Measurements from ENCODE around the gene NPPB.
A peak's percentile ranks its signal among the peaks of the same experiment; 100 is the strongest.

The NPPB gene

DNA sequence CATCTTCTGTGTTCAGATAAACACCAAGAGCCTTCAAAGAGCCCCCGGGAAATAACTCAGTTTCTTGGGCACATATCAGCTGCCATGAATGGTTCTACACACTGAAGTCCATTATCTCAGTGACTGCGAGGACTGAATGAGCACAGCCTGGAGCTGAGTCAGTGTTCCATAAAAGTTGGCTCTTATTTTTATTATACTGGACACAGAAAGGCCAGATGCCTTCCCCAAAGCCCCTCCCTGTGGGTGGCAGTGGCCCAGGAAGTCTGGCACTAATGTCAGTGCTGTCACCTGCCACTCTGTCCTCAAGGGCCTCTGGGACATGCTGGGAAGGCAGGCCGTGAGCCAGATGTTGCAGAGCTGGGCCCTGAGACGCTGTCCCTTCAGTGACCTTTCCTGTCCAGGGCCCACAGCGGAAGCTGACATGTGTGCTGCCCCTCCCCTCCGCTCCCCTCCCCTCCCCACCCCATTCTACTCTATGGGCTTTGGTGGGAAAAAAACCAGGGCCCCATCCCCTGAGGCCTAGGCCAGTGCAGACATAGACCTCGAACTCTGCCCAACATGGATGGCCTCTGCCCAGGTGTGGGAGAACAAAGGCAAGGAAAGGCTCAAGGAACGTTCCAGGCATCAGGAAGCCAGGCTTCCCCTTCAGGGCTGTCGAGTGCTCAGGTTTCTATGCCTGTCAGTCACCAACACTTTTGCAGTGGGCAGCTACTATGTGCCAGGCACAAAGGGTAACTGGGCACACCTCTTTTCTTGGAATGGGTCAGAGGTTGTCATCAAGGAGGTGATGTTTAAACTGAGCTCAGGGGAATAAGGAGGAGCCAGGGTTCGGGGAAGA, 22.4 kb upstream of the NPPB start:
- no peak for DNase-seq

DNA sequence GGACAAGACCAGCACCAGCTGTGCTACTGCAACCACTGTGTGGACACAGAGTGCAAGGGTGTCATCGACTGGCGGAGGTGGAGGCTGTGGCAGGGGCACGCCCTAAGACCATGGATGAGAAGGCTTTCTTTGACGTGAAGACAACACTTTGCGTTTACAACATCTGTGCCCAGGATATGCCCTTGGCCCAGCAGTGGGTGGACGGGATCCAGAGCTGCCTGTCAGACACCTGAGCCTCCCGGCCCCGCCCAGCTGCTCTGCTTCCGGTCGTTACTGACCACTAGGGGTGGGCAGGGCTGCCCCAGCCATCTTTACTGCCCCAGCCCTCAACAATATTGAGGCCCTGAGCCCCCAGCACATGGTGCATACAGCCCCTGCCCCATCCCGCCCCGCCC, 21.4 kb upstream of the NPPB start:
- DNase-seq = no peak

DNA sequence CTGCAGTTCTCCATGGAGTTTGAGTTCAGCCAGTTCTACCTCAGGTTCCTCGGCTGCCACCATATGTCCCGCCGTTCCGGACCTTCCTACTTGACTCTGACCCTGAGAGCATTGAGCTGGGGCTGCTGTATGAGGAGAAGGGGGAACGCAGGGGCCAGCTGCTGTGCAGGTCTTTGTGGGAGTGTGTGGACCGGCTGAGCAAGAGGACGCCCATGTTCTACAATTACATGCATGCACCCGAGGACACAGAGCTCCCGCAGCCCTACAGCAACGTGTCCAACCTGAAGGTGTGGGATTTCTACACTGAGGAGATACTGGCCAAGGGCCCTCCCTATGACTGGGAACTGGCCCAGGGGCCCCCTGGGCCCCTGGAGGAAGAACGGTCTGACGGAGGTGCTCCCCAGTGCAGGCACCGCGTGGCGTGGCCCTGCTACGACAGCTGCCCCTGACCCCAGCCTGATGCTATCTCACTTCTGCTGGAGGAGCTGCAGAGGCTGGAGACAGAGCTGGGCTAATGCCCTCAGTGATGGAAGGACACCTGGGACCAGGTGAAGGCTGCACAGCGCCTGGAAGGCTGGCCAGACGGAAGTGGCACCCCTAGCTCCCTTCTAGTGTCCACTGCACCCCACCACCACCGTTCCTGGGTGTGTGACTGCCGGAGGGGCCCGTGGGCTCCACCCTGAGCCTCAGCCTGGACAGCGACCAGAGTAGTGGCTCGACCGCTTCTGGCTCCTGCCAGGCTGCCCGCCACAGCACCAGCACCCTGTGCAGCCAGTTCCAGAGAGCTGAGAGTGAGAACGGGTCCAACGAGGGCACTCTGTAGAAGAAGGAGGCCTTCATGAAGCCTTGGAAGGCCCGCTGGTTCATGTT, 20.8 kb upstream of the NPPB start:
- DNase-seq = no peak

DNA sequence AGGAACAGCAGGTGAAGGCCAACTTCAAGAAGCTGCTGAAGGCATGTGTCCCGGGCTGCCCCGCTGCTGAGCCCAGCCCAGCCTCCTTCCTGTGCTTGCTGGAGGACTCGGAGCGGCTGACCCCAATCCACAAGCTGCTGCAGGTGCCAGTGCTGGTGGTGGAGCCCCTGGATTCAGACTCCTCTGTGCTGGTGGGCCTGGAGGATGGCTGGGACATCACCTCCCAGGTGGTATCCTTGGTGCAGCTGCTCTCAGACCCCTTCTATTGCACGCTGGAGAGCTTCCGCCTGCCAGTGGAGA, 20.1 kb upstream of the NPPB start:
- no peak for DNase-seq

DNA sequence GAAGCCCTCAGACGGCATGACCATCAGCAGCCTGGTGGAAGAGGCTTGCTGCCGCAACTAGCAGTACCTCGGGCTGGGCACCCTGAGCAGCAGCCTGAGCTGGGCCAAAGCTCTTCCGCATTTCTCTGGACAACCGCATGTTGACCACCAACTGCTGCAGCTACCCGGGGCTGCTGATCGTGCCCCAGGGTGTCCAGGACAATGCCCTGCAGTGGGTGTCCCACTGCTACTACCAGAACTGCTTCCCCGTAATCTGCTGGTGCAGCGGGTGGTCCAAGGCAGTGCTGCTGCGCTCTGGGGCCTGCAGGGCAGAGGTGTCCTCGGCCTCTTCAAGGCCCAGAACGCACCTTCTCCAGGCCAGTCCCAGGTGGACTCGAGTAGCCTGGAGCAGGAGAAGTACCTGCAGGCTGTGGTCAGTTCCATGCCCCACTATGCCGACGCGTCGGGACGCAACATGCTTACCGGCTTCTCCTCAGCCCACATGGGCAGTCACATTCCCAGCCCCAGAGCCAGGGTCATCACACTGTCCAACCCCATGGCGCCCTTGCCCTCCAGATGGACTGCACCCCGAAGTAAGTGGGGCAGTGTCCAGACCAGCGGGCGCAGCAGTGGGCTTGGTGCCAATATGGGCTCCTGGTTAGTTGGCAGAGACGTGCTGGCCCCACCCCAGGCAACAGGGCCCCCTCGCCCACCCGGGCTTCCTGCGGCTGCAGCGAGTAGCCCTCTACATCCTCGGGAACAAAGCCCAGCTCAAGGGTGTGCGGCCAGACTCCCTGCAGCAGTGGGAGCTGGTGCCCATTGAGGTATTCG, 19.5 kb upstream of the NPPB start:
- DNase-seq = no peak

DNA sequence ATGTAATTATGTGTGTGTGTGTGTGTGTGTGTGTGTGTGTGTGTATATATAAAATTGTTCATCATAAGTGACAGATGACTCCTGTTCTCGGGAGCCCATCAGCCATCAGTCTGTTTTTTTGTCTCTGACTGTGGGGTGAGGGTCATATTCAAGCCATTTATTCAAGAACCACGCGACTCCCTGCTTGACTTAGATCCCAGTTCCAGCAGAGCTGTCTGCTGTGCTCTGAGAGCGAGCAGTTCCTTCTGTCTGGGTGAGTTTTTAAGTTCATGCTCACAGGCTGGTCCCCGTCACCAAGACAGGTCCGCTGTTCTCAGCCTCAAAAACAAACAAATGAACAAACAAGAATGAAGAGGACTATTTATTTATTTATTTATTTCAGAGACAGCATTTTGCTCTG, 18.3 kb upstream of the NPPB start:
- DNase-seq = no peak

DNA sequence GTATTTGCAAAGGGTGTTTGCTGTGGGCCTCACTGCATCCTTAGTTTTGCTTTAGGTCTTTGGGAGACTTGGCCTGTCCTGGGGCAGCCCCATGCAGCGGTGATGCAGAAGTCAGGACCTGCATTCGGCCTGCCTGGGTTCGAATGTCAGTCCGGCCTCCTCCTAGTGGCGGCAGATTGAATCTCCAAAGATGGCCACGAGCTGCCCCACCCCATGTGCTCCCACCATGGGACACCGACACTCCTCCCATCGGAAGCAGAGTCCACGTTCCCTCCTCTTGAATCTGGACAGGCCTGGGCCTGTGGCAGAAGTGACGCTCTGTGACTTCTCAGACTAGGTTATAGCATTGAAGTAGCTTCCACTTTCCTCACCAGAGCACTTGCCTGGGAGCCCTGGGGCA, 16.3 kb upstream of the NPPB start:
- no peak for DNase-seq

DNA sequence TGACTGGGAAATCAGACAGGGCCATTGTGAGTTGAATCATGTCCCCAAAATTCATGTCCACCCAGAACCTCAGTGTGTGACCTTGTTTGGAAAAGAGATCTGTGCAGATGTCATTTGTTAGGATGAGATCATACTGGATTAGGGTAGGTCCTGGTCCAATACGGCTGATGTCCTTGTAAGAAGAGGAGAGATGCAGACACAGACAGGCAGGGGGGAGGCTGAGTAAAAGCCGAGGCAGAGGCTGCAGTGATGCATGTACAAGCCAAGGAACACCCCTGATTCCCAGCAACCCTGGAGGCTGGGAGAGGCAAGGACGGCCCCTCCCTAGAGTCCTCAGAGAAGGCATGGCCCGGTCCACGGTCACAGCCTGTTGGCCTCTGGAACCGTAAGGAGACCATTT, 15.9 kb upstream of the NPPB start:
- DNase-seq = no peak

DNA sequence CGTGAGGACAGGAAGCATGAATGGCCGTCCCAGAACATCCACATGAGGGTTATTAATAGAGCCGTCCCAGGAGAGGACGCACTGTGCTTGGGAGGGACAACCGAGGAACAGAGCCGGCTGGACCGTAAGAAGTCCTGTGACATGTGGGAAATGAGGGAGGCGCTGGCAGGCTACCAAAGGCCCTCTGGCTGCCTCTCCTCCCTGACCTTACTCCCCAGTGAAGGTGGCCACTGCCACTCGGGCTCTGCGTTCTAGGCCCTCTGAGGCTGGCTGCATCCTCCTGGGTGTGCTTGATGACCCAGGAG, 15.5 kb upstream of the NPPB start:
- DNase-seq = no peak

DNA sequence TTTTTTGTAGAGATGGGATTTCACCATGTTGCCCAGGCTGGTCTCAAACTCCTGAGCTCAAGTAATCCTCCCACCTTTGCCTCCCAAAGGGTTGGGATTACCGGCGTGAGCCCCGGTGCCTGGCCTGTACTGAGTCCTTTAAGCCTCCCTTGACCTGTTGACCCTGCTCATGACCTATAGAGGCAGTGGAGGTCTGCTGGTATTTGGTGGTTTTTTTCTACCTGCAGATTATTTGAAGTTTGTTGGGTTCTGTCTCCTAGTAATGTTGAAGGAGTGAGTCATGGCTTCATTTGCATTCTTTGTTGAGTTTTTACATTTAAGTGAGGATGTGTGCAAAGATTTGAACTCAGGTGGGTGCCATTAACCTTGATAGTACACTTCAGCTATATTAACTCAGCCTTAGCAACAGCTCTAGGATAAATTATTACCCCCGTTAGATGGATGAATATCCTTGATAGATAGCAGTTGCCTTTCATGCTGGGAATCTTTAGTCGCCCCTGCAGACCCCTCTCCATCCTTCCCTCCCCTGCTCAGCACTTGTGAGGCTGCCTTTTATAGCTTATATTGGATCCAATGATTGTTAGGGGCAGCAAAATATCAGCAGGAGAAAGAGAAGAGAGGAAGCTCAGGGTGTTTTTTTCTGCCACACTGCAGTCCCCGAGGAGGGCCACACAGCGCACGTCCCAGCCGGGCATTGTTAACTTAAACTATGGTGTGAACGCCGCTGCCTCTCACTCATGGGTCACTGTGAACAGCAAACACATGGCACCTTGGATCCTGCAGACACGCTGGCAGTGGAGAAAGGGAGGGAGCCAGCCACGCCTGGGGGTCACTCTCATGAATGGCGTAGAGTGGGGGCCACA, 14.9 kb upstream of the NPPB start:
- DNase-seq = no peak

DNA sequence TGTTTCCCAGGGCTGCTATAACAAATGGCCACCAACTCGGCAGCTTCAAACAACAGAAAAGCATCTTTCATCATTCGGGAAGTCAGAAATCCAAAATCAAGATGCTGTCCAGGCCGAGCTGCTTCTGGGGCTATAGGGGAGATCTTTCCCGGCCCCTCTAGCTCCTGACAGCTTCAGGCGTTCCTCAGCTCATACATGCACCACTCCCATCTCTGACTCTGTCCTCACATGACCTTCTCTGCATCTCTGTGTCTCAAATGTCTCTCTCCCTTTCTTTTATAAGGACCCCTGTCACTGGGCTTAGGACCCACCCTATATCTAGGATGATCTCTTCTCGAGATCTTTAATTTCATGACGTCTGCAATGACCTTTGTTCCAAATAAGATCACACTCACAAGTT, 13.8 kb upstream of the NPPB start:
- DNase-seq = no peak

DNA sequence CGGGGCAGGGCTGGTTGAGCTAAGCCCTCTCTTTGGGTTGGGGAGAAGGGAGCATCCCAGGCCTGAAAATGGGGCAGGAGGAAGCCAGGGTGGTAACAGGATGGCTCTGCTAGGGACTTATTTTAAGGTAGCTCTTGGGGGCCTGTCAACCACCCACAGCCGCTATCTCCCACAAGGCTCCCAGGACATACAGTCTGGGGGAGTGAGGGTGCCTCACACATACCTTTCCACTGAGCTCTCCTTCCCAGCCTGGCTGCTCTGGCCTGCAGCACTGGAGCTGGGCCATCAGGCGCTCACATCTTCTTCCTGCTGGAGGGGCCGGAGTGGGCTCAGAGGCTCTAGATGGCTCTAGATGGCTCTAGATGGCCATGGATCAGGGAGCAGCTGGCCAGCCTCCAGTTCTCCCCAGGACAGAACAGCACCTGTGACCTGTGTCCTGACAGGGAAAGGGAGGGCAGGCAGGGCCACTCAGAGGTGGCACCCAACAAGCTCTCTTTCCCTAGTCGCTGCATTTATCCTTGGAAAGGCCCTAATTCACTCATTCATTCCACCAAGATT, 11.0 kb upstream of the NPPB start:
- no peak for DNase-seq

DNA sequence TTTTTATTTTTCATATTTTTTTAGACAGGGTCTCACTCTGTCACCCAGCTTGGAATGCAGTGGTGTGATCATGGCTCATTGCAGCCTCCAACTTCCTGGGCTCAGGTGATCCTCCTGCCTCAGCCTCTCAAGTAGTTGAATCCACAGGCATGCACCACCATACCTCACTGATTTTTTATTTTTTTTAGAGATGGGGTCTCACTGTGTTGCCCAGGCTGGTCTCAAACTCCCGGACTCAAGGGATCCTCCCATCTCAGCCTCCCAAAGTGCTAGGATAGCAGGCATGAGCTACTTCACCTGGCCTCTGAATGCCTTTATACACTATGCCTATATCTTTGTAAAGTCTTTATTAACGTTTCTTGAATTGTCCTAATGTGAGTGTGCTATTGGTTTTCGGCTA, 10.4 kb upstream of the NPPB start:
- DNase-seq = no peak

DNA sequence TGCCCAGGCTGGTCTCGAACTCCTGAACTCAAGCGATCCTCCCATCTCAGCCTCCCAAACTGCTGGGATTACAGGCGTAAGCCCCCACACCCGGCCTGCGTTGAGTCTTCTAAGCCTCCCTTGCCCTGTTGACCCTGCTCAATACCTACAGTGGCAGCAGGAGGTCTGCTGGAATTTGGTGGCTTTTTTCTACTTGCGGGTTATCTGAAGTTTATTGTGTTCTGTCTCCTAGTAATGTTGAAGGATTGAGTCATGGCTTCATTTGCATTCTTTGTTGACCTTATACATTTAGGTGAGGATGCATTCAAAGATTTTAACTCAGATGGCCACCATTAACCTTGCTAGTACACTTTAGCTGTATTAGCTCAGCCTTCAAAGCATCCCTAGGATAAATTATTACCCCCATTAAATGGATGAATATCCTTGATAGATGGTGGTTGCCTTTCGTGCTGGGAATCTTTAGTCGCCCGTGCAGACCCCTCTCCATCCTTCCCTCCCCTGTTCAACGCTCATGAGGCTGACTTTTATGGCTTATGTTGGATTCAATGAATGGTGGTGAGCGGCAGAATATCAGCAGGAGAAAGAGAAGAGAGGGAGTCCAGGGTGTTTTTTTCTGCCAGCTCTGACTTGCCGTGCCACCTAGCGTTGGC, 9.7 kb upstream of the NPPB start:
- DNase-seq = no peak

DNA sequence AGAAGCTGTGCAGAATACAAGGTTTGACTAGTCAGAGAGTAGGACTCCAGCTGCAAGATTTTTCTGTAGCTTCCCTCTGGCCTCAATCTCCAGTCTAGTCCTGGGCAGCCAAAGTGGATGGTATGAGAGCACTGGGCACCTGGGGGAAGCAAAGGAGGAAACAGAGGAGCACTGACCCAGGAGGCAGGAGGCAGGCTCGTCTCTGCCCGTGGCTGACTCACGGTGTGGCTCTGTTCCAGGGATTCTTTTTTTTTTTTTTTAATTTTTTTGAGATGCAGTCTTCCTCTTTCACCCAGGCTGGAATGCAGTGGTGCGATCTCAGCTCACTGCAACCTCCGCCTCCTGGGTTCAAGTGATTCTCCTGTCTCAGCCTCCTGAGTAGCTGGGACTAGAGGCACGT, 4.1 kb upstream of the NPPB start:
- DNase-seq = no peak

DNA sequence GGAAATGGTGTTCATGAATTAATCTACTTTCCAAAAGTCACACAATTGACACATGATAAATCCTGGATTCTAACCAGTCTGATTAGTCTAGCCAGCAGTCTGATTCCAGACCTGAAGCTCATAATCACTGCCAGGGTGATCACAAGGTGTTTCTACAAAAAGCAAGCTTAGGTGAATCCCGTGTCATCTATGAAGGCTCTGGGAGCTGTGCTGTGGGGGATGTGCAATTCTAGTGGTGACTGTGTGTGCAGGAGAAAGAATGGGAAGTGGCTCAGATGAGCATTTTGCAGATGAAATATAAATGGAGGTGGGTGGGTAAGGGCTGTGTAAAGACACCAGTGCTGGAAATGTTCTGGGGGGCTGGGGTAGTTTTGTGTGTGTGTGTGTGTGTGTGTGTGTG, 1.8 kb upstream of the NPPB start:
- DNase-seq = no peak

DNA sequence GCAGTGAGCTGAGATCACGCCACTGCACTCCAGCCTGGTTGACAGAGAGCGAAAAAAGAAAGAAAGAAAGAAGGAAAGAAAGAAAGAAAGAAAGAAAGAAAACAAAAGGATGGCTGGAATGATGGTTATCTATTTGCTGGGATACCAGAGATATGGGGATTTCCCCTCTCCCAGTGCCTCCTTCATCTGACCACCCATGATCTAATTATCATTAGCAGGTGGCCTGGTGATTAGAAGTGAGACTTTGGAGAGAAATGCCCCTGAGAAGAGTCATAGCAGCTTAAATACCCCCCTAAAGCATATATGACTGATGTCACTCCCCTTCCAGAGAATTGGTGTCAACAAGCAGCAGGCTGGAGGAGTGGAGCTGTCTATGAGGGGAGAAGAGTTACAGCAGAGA, 1.3 kb upstream of the NPPB start:
- no peak for DNase-seq

DNA sequence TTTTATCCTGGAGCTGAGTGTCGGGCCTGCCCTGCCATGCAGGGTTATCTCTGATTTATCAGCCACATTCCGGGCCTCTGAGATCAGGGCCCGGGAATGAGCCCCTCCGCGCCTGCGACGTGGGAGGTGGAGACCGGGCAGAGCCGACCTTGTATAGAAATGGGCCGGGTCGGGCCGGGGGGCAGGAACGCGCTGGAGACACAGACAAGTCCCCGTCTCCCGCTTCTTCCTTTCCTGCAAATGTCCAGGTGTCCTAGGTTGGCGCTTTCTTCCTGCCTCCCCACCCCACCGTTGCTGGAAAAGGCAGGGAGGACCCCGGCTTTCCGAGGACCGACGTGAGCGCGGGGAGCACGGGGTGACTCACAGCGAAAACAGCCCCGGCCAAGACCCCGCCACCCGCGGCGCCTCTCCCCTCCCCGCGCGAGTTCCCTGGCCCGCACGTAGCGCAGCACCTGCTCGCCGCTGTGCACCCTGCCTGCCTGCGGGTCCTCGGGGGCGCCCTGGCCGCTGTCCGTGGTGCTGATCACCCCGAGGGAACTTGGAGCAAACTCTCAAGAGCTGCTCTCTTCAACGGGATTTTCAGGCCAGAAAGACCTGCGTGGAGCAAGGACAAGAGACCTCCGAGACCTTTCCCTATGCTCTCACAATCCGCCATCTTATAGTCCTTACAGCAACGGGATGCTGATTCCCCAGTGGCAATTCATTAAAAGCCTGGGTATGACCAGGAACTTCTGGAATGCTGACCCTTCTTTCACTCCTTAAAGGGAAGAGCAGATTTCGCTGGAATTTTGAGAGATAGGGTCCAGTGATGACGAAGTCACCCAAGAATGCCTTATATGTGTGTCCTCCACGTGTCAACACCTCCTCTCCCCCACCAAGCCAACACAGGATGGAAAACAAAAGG, 475 bp upstream of the NPPB start:
- DNase-seq = peak; percentile 67 to 68

DNA sequence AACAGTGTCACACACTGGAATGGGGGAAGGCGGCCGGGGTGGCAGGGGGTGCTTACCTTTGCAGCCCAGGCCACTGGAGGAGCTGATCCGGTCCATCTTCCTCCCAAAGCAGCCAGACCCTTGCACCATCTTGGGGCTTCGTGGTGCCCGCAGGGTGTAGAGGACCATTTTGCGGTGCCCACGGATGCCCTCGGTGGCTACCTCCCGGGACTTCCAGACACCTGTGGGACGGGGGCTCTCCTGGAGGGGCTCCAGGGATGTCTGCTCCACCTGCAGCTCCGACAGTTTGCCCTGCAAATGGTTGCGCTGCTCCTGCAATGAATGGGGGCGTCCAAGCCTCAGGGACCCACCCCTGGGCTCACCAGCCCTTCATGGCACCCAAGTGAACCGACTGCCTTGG, 587 bp downstream of the NPPB start:
- DNase-seq = no peak

DNA sequence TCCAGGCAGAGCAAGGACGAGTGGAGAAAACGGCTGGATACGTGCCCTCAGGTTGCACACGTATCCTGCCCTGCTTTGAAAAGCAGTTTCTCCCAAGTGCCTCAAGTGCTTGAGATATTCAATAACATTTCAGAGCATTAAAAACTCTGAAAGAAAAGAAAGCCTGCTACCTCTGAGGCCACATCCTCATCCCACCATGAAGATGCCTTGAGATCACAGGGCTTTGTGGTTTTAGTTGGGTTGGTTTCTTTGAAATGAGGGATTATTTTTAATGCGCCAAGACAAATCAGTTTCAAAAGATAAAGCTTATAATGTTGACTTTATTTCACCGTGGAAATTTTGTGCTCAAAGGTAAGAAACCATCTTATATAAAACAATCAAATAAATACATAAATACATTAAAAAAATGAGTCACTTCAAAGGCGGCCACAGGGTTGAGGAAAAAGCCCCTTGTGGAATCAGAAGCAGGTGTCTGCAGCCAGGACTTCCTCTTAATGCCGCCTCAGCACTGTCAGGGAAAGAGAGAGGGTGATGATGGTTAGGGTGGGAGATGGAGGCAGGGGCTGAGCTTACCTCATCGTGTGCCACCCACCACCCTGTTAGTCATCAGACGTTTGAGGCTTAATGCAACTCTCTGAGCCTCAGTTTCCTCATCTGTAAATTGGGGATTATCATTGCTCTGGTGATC, 1.4 kb downstream of the NPPB start:
- no peak for DNase-seq
